DOHH2 (cell line): ENCODE results near the gene BANP.

ENCODE experiments used
- H3F3A ChIP-seq: fragments of 200-600 bp; sonication (generic), shearing (Covaris generic); 2 replicates; pipeline ENCODE4 v1.6.0; 2016; ENCODE audit warnings: antibody characterized with exemption, mild to moderate bottlenecking; ENCODE audit not compliant: control insufficient read depth, insufficient read depth
- H3K27ac ChIP-seq: fragments of 200-600 bp; sonication (generic); 2 replicates; pipeline ENCODE4 v1.5.1; 2014; ENCODE audit warnings: low read depth, mild to moderate bottlenecking, low read length, moderate library complexity
- H3K27me3 ChIP-seq: fragments of 200-600 bp; sonication (generic); 2 replicates; pipeline ENCODE4 v1.6.1; 2014; ENCODE audit warnings: mild to moderate bottlenecking, low read length, mixed read lengths; ENCODE audit not compliant: control insufficient read depth
- H3K36me3 ChIP-seq: fragments of 200-600 bp; sonication (generic); 2 replicates; pipeline ENCODE4 v1.6.1; 2014; ENCODE audit warnings: mild to moderate bottlenecking, low read length, moderate library complexity, mixed read lengths; ENCODE audit not compliant: control insufficient read depth
- H3K4me1 ChIP-seq: fragments of 200-600 bp; sonication (generic); 2 replicates; pipeline ENCODE4 v1.6.1; 2014; ENCODE audit warnings: mild to moderate bottlenecking, low read length, mixed read lengths; ENCODE audit not compliant: control insufficient read depth
- H3K4me2 ChIP-seq: fragments of 200-600 bp; sonication (generic); 2 replicates; pipeline ENCODE4 v1.6.0; 2014; ENCODE audit warnings: mild to moderate bottlenecking, low read length, moderate library complexity
- H3K4me3 ChIP-seq: fragments of 200-600 bp; sonication (generic); 2 replicates; pipeline ENCODE4 v1.5.1; 2014; ENCODE audit warnings: mild to moderate bottlenecking, low read length, mixed read lengths
- H3K79me2 ChIP-seq: fragments of 200-600 bp; sonication (generic); 2 replicates; pipeline ENCODE4 v1.6.1; 2014; ENCODE audit warnings: mild to moderate bottlenecking, low read length, mixed read lengths; ENCODE audit not compliant: control insufficient read depth
- H3K9me2 ChIP-seq: fragments of 200-600 bp; sonication (generic); replicated peaks from 2 replicates; pipeline ENCODE4 v1.6.1; 2014; ENCODE audit warnings: mild to moderate bottlenecking, low read length, mixed read lengths; ENCODE audit not compliant: control insufficient read depth
- H3K9me3 ChIP-seq: fragments of 200-600 bp; sonication (generic); 2 replicates; pipeline ENCODE4 v1.6.1; 2014; ENCODE audit warnings: antibody characterized with exemption, low read length, mixed read lengths; ENCODE audit not compliant: control insufficient read depth, insufficient read depth
- H4K20me1 ChIP-seq: fragments of 200-600 bp; sonication (generic); 2 replicates; pipeline ENCODE4 v1.6.0; 2014; ENCODE audit warnings: low read depth, mild to moderate bottlenecking, antibody characterized with exemption, low read length, moderate library complexity; ENCODE audit not compliant: control insufficient read depth, insufficient read depth
- EZH2phosphoT487 ChIP-seq: fragments of 200-600 bp; sonication (generic); IDR thresholded peaks from 2 replicates; pipeline ENCODE4 v1.6.1; 2017; ENCODE audit warnings: borderline replicate concordance, mild to moderate bottlenecking, antibody characterized with exemption, low read length, moderate library complexity, mixed read lengths
- TF ChIP-seq, protein P1 (sequence below): fragments of 200-600 bp; sonication (generic); IDR thresholded peaks from one replicate; pipeline ENCODE4 v1.5.1; 2014; ENCODE audit warnings: antibody characterized with exemption, mild to moderate bottlenecking, low read depth, low read length; ENCODE audit not compliant: poor library complexity, severe bottlenecking

BANP gene

DNA sequence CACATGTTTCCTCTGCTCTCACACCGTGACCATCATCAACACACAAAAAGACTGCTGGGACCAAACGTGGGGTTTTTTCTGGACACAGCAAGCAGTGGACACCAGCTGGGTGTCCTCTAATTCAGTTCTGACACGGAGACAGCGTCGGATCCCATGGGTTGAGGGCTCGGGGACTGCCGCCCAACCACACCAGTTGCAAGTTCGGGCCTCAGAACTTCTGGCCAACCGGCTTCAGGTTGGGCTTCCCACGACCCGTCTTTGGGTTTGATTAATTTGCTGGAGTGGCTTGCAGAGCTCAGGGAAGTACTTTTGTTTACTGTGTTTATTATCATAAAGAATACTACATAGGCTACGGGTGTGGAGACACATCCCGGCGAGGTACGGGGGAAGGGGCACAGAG lies 97.8 kb downstream of the BANP start:
- peaks cover 14% of the 10 kb centered on the region for H3K79me2 ChIP-seq
- H3K27ac ChIP-seq = no peak overlapping the region
- peaks cover 60% of the 10 kb centered on the region for H3K36me3 ChIP-seq
- H3K9me2 ChIP-seq = no peaks in the 10 kb centered on the region
- peaks cover 26% of the 10 kb centered on the region for H3F3A ChIP-seq
- peaks cover 39% of the 10 kb centered on the region for H3K4me1 ChIP-seq
- no peak overlapping the region for H3K4me2 ChIP-seq
- no peaks in the 10 kb centered on the region for H3K9me3 ChIP-seq
- H3K4me3 ChIP-seq = no peak overlapping the region
- H3K27me3 ChIP-seq = no peaks in the 10 kb centered on the region
- no peak for TF ChIP-seq EZH2phosphoT487
- TF ChIP-seq, protein P1, sequence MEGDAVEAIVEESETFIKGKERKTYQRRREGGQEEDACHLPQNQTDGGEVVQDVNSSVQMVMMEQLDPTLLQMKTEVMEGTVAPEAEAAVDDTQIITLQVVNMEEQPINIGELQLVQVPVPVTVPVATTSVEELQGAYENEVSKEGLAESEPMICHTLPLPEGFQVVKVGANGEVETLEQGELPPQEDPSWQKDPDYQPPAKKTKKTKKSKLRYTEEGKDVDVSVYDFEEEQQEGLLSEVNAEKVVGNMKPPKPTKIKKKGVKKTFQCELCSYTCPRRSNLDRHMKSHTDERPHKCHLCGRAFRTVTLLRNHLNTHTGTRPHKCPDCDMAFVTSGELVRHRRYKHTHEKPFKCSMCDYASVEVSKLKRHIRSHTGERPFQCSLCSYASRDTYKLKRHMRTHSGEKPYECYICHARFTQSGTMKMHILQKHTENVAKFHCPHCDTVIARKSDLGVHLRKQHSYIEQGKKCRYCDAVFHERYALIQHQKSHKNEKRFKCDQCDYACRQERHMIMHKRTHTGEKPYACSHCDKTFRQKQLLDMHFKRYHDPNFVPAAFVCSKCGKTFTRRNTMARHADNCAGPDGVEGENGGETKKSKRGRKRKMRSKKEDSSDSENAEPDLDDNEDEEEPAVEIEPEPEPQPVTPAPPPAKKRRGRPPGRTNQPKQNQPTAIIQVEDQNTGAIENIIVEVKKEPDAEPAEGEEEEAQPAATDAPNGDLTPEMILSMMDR = no peak
- no peaks in the 10 kb centered on the region for H4K20me1 ChIP-seq

DNA sequence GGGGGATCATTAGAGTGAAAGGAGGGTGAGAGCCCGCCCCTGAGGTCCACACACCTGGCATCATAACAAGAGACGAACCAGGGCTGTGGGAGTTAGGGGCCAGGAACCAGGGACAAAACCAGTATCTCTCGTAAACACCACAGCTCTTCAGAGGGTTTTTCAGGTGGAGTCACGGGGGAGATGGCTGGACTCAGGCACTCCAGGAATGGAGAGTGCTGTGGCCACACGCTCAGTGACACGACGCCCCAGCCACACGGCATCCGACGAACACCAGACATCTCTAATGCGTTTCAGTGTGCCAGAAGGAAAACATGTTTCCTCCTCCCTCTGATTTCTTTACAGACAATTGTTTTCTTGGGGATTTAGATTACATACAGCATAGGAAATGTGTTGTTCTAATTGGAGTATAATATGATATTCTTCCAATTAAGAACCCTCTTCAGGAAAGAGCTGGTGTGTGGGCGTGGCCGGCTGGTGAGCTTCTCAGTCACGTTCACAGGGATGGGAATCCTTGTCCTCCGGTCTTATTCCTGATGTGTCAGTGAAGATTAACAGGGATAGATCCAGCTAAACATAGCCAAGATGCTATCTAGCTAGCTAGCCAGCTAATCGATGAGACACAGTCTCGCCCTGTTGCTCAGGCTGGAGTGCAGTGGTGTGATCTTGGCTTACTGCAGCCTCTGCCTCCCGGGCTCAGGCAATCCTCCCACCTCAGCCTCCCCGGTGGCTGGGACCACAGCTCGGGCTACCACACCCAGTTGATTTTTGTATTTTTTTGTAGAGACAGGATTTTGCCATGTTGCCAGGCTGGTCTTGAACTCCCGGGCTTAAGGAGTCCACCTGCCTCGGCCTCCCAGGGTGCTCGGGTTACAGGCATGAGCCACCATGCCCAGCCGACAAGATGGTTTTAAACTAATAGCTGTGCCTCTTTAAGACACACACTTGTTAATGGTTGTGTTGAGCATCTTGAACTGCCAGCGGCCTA lies 98.6 kb downstream of the BANP start:
- Histone ChIP-seq H3K9me2 (no peaks in the 10 kb centered on the region), H3K9me3 (no peaks in the 10 kb centered on the region), H3K36me3 (peaks cover 60% of the 10 kb centered on the region), H3K4me2 (no peak overlapping the region), H3K27ac (no peak overlapping the region), H3K4me3 (no peak overlapping the region), H3F3A (peaks cover 20% of the 10 kb centered on the region), H3K79me2 (peaks cover 14% of the 10 kb centered on the region), H3K27me3 (no peaks in the 10 kb centered on the region), H4K20me1 (no peaks in the 10 kb centered on the region), H3K4me1 (peaks cover 30% of the 10 kb centered on the region)
- no peak for TF ChIP-seq EZH2phosphoT487
- TF ChIP-seq, protein P1 = no peak

DNA sequence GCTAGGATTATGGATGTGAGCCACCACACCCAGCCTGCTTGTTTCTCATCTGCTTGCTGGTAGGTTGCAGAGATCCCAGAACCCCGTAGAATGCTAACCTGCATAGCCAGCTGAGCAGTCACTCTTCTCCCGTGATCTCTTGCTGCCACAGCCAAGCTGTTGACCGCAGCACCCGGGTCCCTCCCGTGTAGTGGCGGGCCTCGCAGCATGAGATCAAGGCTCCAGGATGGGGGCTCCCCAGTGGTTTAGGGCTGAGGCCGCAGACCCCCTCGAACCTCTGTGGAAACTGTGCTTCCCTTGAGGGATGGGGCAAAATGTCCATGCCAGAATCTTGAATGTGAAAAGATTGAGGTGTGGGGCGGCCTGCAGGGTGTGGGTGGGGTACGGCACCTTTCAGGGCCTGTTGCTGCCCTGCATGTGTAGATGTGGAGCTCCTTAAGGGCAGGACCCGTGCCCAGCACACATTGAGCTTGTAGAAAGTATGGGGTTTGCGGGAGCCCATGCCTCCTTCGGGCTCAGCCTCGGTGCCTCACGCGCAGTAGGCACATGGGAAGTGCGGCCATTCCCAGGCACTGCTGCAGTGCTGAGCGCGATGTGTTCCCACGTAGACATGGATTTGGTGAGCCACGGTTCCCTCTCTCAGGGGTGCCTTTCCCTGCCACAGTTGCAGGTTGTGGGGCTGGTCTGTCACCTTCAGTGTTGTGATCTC lies 99.9 kb downstream of the BANP start:
- H3K9me2 ChIP-seq = no peaks in the 10 kb centered on the region
- H3F3A ChIP-seq = peaks cover 10% of the 10 kb centered on the region
- H3K27ac ChIP-seq = no peak overlapping the region
- peaks cover 14% of the 10 kb centered on the region for H3K79me2 ChIP-seq
- no peak overlapping the region for H3K4me2 ChIP-seq
- no peaks in the 10 kb centered on the region for H3K27me3 ChIP-seq
- peaks cover 60% of the 10 kb centered on the region for H3K36me3 ChIP-seq
- H3K9me3 ChIP-seq = no peaks in the 10 kb centered on the region
- no peaks in the 10 kb centered on the region for H4K20me1 ChIP-seq
- H3K4me1 ChIP-seq = peaks cover 18% of the 10 kb centered on the region
- TF ChIP-seq EZH2phosphoT487 = no peak
- TF ChIP-seq, protein P1 = no peak
- no peak overlapping the region for H3K4me3 ChIP-seq
